Stimulated activated memory B cell treated with anti-CD40 and anti-IgM and Interleukin-4, amounts not matched to agents 10 μg/mL and 1 μg/mL and 100 μg/mL, for 72 hours (primary cell): ENCODE measurements around the gene TNRC6C.

Experiments
- ATAC-seq: fragments of 150-1000 bp; cut with Tn5 transposase; 2 replicates; pipeline ENCODE4 v1.10.0; 2021
- H3K27ac Mint-ChIP-seq: one replicate; pipeline ENCODE4 v1.8.0; 2022; ENCODE audit warnings: mild to moderate bottlenecking, mixed read lengths
- H3K27me3 Mint-ChIP-seq: one replicate; pipeline ENCODE4 v1.8.0; 2022; ENCODE audit warnings: mixed read lengths
- H3K36me3 Mint-ChIP-seq: one replicate; pipeline ENCODE4 v1.8.0; 2022; ENCODE audit warnings: mixed read lengths
- H3K4me1 Mint-ChIP-seq: one replicate; pipeline ENCODE4 v1.8.0; 2022; ENCODE audit warnings: mixed read lengths
- H3K4me3 Mint-ChIP-seq: one replicate; pipeline ENCODE4 v1.8.0; 2022; ENCODE audit warnings: mild to moderate bottlenecking, moderate library complexity, mixed read lengths
- H3K9me3 Mint-ChIP-seq: one replicate; pipeline ENCODE4 v1.8.0; 2022; ENCODE audit warnings: mixed read lengths

The TNRC6C gene

DNA sequence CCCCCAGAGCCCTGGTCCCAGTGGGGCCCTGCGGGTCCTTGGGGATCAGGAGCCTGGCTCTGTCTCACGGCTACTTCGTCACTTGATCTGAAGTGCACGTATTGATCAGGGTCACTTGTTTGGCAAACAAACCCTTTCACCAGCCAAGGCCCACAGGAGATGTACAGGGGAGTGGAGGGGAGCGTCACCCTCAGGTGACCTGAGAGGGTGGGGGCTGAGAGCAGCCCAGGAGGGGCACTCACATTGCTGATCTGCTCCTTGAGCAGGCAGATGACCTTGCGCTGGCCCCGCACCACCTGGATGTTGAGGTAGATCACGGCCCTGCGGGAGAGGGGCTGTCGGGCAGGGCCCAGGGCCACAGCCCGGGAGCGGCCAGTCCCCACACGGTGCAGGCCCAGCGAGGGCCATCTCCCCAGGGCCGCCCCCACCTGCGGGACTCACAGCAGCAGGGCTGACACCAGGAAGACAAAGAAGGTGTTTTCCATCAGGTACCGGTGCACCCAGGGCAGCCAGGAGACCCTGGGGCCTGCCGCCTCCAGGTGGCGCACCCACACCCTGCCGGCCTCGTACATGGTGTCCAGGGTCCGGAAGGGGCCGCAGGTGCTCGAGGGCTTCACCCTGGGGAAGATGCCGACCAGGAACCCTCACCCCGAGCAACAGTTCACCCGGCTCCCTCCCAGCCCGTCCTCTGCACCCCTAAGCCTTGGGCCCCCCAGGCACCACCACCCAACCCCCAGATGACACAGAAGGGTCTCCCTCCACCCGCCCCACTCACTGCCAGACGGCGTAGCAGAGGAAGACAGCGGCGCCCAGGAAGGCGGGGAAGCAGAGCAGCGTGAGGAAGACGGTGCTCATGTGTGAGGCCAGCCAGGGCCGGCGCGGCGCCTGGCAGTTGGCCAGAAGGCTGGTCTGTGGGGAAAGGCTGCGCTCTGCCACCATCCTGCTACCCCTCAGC, 158.8 kb downstream of the TNRC6C start:
- no peak for ATAC-seq
- no peak overlapping the region for H3K4me3 Mint-ChIP-seq
- peaks cover 65% of the 10 kb centered on the region for H3K4me1 Mint-ChIP-seq
- peak overlapping the region; percentile 70 for H3K27ac Mint-ChIP-seq
- peaks cover 73% of the 10 kb centered on the region for H3K36me3 Mint-ChIP-seq
- no peaks in the 10 kb centered on the region for H3K27me3 Mint-ChIP-seq
- no peaks in the 10 kb centered on the region for H3K9me3 Mint-ChIP-seq

DNA sequence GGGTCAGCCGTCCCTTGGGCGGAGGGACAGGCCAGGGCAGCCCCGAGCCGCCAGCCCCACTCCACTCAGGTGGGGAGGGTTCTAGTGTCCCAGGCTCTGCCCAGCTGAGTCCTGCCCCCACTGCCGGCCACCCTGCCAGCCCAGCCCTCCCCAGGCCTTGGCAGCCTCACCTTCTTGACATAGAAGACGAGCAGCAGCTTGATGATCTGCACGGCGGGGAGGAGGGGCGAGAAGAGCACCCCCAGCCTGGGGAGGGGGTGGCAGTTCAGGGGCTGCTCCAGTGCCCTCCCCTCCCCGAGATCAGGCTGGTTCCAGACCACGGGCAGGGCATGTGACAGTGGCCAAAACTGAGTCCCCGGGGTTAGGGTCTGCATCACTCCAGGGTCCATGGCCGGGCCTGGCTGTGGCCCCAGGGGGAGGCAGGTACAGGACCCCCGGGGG, 160.3 kb downstream of the TNRC6C start:
- Mint-ChIP-seq H3K9me3 (no peaks in the 10 kb centered on the region), H3K4me3 (no peak overlapping the region), H3K27me3 (no peaks in the 10 kb centered on the region), H3K36me3 (peaks cover 77% of the 10 kb centered on the region), H3K4me1 (peaks cover 65% of the 10 kb centered on the region), H3K27ac (no peak overlapping the region)
- ATAC-seq = no peak

- H3K27me3 Mint-ChIP-seq = no peaks in the 10 kb centered on the region
- H3K4me1 Mint-ChIP-seq = peaks cover 67% of the 10 kb centered on the region
- no peak for ATAC-seq
- H3K36me3 Mint-ChIP-seq = peaks cover 67% of the 10 kb centered on the region
- H3K27ac Mint-ChIP-seq = peak overlapping the region; percentile 93
- H3K4me3 Mint-ChIP-seq = no peak overlapping the region
- H3K9me3 Mint-ChIP-seq = no peaks in the 10 kb centered on the region
These were observed 162.0 kb downstream of the TNRC6C start for GRCh38 chr17:78120537-78120936.

- ATAC-seq = peak; percentile 1
- Mint-ChIP-seq H3K4me1 (peaks cover 74% of the 10 kb centered on the region), H3K4me3 (peak overlapping the region; percentile 68), H3K27ac (peak overlapping the region; percentile 93), H3K9me3 (no peaks in the 10 kb centered on the region), H3K36me3 (peaks cover 71% of the 10 kb centered on the region), H3K27me3 (no peaks in the 10 kb centered on the region)
These were observed 162.7 kb downstream of the TNRC6C start for GRCh38 chr17:78120971-78121800.

DNA sequence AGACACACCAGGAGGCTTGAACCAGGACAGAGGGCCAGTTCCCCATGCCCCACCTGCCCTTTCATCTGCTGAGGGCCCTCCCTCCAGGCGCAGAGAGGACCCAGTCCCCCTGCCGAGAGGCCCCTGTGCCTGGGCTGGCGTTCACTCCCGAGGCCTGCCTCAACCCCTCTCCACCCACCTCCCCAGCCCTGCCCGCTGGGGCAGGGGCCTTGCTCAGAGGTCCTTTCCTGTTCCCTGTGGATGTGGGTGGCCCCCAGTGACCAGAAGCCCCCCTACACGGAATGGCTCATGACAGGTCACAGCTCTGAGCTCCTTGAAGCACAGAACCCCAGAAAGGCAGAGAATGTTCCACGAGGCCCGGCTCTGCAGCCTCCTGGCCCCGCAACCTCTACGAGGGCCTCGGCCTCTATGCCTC, 163.3 kb downstream of the TNRC6C start:
- Mint-ChIP-seq H3K4me1 (peaks cover 78% of the 10 kb centered on the region), H3K36me3 (peaks cover 73% of the 10 kb centered on the region)
- ATAC-seq = no peak

DNA sequence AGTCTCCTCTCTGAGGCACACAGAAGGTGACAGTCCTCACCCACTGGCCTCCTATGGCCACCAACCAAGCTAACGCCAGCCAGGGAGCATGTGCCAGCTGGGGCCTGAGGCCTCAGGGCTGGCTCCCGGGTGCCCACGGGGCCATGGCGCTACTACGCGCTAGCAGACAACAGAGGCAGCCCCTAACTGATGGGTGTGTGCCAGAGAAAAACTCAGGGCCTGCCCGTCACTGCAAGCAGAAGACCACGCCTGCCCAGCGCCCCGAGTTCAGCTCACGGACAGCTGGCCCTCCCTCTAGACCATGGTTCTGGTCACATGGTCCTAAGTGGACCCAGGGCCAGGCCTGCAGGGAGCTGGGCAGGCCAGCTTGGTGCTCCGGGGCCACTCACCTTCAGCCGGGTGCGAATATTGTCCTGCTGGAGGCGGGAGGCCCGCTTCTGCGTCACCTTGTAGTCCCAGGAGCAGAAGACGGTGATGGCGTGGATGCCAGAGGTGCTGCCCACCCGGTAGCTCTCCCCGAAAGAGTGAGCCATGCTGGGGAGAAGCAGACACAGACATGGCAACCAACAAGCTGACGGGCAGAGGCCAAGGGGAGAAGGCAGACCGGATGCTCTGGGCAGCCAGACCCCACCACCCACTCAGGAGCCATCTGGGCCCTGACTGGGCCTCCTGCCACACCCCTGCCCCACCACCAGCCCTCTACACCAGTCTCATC, 163.9 kb downstream of the TNRC6C start:
- H3K4me3 Mint-ChIP-seq = peak overlapping the region; percentile 68
- H3K9me3 Mint-ChIP-seq = no peaks in the 10 kb centered on the region
- peak overlapping the region; percentile 93 for H3K27ac Mint-ChIP-seq
- H3K27me3 Mint-ChIP-seq = no peaks in the 10 kb centered on the region
- peaks cover 78% of the 10 kb centered on the region for H3K4me1 Mint-ChIP-seq
- peaks cover 72% of the 10 kb centered on the region for H3K36me3 Mint-ChIP-seq
- no peak for ATAC-seq

More for the DNA sequence above, 163.3 kb downstream of the TNRC6C start:
- H3K9me3 Mint-ChIP-seq = no peaks in the 10 kb centered on the region
- H3K27ac Mint-ChIP-seq = peak overlapping the region; percentile 93
- H3K27me3 Mint-ChIP-seq = no peaks in the 10 kb centered on the region
- H3K4me3 Mint-ChIP-seq = peak overlapping the region; percentile 68

DNA sequence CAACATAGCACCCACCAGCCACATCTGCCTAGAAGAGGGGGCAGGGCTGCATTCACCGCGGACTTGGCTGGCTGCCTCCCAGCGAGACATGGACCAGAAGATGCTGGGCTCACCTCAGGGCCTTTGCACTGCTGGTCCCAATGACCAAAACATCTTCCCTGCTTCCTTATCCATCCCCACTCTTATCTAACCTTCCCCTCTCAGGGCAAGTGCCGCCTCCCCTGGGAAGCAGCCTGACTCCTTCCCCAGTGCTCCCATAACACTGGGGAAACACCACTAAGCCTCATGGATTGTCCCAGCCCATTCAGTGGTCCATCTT, 164.4 kb downstream of the TNRC6C start:
- H3K27me3 Mint-ChIP-seq = no peaks in the 10 kb centered on the region
- ATAC-seq = no peak
- peak overlapping the region; percentile 93 for H3K27ac Mint-ChIP-seq
- H3K9me3 Mint-ChIP-seq = no peaks in the 10 kb centered on the region
- peaks cover 72% of the 10 kb centered on the region for H3K36me3 Mint-ChIP-seq
- peaks cover 77% of the 10 kb centered on the region for H3K4me1 Mint-ChIP-seq
- H3K4me3 Mint-ChIP-seq = peak overlapping the region; percentile 68

GRCh38 chr17:78123258-78123929, 164.9 kb downstream of the TNRC6C start:
- no peak for ATAC-seq
- peaks cover 69% of the 10 kb centered on the region for H3K36me3 Mint-ChIP-seq
- H3K4me1 Mint-ChIP-seq = peaks cover 74% of the 10 kb centered on the region
- peak overlapping the region; percentile 68 for H3K4me3 Mint-ChIP-seq
- H3K27me3 Mint-ChIP-seq = no peaks in the 10 kb centered on the region
- H3K9me3 Mint-ChIP-seq = no peaks in the 10 kb centered on the region
- H3K27ac Mint-ChIP-seq = peak overlapping the region; percentile 93

DNA sequence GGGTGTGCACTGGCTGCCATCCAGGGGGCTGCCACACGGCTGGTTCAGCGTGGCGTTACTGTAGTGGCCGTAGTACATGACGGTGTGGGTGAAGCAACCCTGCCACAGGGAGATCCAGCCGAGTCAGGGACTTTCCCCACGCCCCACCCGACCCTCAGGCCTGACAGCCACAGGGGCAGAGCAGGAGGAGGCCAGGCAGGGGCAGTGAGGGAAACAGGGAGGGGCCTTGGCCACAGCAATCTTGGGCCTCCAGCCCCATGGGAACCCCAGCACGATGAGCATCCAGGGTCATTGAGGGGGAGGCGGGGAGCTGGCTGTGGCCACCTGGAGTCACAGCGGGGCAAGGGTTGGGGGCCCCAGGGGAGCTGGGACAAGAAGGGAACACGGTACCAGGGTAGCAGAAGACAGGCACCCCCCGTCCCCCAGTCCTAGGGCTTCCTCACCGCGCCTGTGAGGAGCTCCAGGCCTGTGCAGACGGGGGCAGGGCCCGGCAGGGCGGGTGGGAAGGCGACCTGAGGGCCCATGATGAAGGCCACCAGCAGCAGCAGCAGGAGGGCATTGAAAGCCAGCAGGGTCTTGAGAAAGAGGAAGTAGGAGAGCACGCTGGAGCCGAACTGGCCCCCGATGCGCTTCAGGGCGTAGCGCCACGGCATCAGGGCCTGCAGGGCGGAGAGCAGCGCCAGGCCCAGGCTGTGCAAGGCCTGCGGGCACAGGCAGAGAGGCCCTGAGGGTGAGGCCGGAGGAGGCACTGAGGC, 165.8 kb downstream of the TNRC6C start:
- H3K27me3 Mint-ChIP-seq = no peaks in the 10 kb centered on the region
- H3K27ac Mint-ChIP-seq = peak overlapping the region; percentile 93
- H3K9me3 Mint-ChIP-seq = no peaks in the 10 kb centered on the region
- ATAC-seq = peak; percentile 72
- H3K4me1 Mint-ChIP-seq = peaks cover 80% of the 10 kb centered on the region
- H3K36me3 Mint-ChIP-seq = peaks cover 67% of the 10 kb centered on the region
- H3K4me3 Mint-ChIP-seq = peak overlapping the region; percentile 68

DNA sequence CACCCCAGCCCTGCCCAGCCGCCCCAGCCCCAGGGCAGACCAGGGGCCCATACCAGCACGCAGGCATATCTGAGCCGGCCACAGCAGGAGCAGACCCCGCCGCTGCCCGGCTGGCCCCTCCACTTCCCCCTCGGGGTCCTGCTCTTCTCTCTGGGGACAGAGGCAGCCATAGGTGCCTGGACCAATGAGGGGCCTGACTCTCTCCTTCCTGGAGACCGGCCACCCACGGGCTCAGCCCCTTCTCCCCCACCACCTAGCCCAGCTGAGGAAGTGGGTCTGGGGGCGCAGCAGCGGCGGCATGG, 166.3 kb downstream of the TNRC6C start:
- H3K4me3 Mint-ChIP-seq = peak overlapping the region; percentile 92
- H3K36me3 Mint-ChIP-seq = peaks cover 64% of the 10 kb centered on the region
- no peaks in the 10 kb centered on the region for H3K9me3 Mint-ChIP-seq
- H3K27me3 Mint-ChIP-seq = no peaks in the 10 kb centered on the region
- H3K27ac Mint-ChIP-seq = peak overlapping the region; percentile 93
- peak; percentile 0 for ATAC-seq
- H3K4me1 Mint-ChIP-seq = peaks cover 85% of the 10 kb centered on the region

GRCh38 chr17:78125138-78125913, 166.8 kb downstream of the TNRC6C start:
- peaks cover 88% of the 10 kb centered on the region for H3K4me1 Mint-ChIP-seq
- H3K9me3 Mint-ChIP-seq = no peaks in the 10 kb centered on the region
- no peak for ATAC-seq
- peak overlapping the region; percentile 92 for H3K4me3 Mint-ChIP-seq
- no peaks in the 10 kb centered on the region for H3K27me3 Mint-ChIP-seq
- H3K36me3 Mint-ChIP-seq = peaks cover 61% of the 10 kb centered on the region
- peak overlapping the region; percentile 93 for H3K27ac Mint-ChIP-seq

DNA sequence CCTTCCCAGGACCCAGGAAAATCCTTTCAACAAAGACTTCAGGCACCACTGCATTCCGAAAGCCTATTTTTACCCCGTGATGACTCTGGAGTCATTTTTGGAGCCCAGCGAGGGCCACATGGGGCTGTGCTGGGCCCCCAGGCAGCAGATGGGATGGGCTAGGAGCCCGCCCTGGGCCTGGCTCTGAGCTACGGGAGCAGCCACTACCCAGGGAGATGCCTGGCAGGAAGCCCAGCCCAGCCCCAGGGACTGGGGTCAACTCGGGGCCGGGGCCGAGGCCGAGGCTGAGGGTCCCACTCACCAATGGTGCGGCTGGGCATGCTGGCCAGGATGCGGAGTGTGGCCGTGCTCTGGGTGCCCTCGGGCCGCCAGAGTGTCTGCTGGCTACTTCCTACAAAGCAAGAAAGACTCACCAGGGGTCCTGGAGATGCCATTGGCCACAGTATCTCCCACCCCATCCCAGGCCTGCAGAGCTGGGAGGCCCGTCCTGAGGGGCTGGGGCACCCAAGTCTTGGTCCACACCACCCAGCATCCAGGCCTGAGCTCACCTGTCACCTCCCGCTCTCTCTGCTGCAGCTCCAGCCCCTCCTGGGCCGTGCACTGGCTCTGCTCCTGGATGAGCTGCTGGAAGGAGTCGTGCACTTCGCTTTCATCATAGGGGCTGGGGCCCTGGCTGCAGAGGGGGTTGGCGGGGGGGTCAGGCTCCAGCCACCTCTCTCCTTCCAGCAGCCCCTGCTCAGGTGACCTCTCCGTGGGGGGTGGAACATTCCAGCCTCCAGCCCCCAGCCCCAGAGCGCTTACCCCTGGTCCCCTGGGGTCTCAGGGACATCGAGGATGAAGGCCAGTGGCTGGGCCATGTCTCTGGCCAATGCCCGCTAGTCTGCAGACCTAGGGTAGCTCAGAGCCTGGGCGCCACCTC, 167.7 kb downstream of the TNRC6C start:
- ATAC-seq = no peak
- Mint-ChIP-seq H3K9me3 (no peaks in the 10 kb centered on the region), H3K27ac (peak overlapping the region; percentile 93), H3K27me3 (no peaks in the 10 kb centered on the region), H3K4me1 (peaks cover 86% of the 10 kb centered on the region), H3K4me3 (peak overlapping the region; percentile 92), H3K36me3 (peaks cover 60% of the 10 kb centered on the region)

DNA sequence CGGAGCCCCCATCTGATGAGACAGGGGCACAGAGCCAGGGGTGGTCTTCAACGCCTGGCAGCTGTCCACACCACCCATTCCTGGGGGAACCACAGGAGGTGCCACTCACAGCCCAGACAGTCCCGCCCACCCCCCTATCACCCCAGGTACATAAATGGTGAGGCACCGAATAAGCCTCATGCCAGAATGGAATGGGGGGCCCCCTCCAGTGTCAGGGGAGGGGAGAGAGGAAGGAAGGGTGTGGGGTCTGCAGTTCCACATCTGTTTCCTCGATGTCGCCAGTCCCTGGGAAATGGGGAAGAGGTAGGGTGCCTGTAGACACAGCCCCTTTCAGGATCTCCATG, 168.4 kb downstream of the TNRC6C start:
- Mint-ChIP-seq H3K36me3 (peaks cover 56% of the 10 kb centered on the region), H3K27ac (peak overlapping the region; percentile 93)

More for the DNA sequence above, 168.4 kb downstream of the TNRC6C start:
- Mint-ChIP-seq H3K4me3 (peak overlapping the region; percentile 92), H3K27me3 (no peaks in the 10 kb centered on the region), H3K9me3 (no peaks in the 10 kb centered on the region), H3K4me1 (peaks cover 80% of the 10 kb centered on the region)
- no peak for ATAC-seq
